CD4-positive, alpha-beta T cell treated with Interleukin-15 for 1 hour (primary cell): ENCODE measurements around the gene TOR4A.
A peak's percentile ranks its signal among the peaks of the same experiment; 100 is the strongest.

ENCODE experiments used
- DNase-seq: peaks from one replicate; pipeline ENCODE4 v3.0.0-alpha.2; 2020

Gene TOR4A

DNA sequence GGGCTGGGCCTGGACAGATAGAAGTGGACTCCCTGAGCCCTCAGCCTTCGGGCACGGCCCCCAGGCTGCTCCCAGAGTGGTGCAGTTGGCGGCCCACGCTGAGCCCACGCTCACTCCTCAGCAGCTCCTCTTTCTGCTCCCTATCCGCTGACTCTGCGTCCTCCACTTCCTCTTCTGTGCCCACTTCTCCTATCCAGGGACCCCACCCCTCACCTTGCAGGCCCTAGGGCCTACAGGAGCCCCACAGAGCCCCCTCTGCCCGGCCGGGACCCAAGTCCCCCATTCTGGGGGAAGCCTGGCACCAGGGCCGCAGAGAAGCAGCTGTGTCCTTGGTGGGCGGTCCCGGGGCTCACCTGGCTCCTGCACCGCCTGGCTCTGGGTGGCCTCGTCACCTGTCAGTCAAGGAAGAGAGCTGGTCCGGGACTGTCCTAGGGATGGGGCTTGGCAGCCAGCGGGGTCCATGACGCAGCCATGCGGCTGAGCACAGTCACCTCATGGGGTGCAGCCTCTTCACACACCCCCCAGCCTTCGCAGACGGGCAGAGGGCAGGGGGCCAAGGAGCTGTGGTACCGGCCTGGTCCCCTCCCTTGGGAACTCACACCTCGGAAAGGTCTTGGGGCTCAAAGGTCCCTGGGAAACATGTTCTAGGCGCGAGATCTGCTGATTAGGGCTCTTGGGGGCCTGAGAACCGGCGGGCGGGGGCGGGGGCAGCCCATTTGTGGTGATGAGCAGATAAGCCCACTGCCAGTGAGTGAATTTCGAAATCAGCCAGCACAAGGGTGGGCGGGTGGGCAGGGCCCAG is 29.9 kb downstream of the TOR4A start:
- peak; percentile 12 for DNase-seq

DNA sequence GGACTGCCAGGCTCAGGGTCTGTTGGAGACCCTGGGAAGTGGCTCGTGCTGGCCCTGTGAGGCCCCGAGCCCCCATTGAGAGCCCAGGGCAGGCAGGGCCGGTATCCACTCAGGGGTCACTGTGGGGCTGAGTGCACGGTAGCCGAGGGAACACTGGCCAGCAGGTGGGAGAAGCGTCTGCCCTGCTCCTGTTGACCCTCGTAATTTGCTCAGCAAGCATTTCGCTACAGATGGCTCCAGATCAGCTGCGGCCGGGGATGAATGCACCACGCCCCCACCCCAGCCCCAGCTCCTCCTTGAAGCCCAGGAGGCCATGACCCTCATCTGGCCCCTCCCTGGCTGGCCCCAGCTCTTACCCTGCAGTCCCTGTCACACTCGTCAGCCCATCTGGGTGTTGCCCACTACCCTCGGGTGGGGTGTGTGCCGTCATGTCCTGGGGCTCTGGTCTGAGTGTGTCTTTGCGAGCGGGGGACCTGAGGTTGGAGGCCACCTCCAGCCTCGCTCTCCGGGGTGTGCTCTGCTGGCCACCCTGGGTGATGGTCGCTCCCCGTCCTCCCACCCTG is 30.6 kb downstream of the TOR4A start:
- no peak for DNase-seq

DNA sequence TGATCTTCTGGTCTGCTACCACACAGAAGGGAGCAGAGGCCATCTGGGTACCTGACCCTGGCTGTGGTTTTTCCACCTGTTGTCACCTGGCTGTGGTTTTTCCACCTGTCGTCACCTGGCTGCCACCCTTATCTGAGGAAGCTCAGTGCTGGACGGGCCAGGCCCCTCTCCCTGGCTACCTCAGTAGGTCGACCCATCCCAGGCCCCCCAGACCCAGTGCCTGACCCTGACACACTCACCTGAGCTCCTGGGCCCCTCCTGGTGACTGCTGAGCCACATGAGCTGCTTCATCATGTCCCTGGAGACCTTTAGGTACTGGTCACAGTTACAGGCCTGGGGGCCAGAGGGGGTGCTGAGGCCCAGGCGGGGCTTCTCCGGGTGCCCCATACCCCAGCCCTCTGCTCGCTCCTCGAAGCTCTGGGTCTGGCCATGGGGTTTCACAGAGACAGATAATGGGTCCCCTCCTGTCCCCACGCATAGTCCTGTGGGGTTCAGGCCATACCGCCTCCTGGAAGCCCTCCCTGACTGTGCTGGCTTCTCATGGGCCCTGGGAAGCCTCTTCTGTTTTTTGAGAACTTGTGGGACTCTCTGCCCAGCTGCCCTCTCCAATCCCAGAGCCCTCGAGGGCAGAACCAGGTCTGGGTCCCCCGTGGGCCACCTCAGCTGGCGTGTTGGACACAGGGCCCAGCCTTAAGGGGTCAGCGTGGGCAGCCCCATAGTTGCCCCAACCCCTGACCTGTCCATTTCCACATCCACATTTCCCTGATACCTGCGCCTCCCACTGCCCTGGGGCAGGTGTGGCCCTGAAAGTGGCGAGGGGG is 32.1 kb downstream of the TOR4A start:
- no peak for DNase-seq

DNA sequence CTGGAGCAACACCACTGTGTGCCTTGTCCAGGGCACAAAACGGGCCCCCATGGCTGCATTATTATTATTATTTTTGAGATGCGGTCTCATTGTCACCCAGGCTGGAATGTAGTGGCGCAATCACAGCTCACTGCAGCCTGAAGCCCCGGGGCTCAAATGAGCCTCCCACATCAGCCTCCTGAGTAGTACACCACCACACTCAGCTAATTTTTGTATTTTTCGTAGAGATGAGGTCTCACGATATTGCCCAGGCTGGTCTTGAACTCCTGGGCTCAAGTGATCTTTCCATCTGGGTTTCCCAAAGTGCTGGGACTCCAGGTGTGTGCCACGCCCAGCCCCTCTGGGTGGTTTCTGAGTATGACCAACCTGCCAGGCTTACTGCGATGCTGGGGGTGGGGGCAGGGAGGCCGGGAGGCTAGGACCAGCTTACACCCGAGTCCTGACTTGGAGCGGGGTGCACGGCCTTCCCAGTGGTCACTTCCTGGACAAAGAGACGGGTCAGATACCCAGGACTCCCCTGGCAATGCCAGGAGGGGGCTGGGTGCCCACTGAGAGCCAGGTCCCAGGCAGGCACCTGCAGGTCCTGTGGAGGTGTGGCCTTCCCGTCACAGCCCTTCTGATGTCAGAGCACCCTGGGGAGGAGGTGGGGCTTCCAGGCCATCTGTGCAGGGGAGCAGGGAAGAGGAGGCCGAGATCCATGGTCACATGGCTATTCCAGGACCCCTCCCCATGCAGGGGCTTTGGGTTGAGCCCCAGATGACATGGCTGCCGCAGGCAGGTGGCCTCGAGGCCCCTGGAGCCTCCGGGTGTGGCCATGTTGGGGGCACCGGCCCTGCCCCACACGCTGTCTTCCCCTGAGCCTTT is 32.9 kb downstream of the TOR4A start:
- no peak for DNase-seq

DNA sequence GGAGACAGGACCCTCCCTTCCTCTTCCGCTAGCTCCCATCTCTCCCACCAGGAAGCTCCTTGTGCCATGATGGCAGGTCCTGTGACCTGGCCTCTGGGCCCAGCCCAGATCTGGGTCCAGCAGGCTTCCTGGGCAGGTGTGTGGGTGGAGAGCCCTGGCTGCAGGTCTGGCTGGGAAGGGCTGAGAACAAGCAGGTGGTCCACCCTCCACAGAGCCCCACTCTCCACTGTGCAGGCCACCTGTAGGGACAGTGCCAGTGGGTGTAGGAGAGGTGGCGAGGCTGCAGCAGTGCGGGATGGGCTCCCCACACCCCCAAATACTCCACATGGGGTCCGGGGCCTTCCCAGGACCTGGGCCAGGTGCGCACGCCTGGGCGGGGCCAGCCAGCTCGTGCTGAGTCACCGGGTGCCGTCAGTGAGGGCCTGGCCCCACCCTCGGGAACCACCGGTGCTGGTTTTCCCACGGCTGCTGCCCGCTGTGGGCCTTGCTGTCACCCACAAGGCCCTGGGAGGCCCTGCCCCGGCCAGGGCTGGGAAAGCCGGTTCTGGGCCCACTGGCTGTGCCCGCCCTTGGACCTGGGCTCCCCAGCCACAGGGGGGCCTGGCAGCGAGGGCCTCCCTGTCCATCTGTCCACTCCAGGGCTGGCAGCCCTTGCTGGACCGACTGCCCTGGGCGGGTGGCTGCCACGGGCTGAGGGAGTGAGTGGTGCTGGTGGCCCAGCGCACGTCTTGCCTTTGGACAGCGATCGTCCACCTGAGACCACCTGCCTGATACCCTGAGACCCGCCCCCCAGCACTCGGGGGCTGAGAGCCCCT is 33.9 kb downstream of the TOR4A start:
- DNase-seq: no peak

DNA sequence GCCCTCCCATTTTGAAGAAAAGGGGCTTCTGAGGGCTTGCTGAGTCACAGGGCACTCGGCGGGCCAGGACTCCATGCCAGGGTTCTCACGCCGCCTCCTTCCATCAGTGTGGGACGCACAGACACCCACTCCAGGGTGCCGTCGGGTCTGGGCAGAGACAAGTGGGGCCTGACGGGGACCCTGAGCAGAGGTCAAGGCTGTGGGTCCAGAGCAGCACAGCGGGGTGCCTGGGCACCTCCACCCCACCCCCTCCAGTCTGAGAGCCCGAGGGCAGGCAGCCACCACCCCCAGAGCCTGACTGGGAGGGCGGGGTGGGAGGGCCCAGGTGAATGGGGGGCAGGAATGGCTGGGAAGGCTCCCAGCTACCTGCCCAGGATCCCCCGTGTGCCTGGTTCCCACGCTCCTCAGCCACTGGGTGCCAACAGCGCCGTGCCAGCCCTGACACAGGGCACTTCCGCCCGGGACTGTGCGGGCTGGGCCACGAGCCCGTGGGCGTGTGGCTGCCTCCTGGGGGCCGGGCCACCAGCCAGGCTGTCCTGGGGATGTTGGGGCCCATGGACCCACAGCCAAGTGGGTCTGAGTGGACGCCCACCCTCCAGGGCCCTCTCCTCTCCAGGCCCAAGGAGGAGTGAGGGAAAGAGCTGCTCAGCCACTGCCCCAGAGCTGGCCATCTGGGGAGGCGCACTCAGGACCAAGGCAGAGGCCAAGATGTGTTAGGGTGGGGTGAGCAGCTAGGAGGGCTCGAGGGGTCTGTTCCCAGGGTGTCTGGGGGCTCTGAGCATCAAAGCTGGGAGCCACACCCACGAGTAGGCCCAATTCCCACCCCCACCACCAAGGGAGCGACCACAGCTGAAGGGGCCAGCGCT is 34.7 kb downstream of the TOR4A start:
- no peak for DNase-seq

DNA sequence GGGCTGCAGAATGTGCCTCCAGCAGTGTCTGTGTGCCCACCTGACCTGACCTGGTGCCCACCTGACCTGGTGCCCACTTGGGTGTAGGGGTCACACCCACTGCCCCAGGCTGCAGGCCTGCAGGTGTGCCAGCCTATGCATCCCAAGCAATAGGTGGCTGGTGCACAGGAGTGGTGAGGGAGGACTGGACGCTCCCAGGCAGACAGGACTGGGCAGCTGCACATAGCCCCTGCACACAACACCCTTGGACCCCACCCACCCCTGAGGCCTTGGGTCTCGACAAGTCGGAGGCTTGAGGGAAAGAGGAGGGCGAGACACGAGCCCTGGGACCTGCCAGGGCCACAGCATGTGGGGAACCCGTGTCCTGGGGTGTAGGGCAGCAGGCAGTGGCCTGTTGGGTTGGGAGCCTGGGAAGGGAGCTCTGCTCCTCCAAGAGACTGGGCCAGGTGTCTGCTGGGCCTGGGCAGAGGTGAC is 35.4 kb downstream of the TOR4A start:
- DNase-seq: no peak

DNA sequence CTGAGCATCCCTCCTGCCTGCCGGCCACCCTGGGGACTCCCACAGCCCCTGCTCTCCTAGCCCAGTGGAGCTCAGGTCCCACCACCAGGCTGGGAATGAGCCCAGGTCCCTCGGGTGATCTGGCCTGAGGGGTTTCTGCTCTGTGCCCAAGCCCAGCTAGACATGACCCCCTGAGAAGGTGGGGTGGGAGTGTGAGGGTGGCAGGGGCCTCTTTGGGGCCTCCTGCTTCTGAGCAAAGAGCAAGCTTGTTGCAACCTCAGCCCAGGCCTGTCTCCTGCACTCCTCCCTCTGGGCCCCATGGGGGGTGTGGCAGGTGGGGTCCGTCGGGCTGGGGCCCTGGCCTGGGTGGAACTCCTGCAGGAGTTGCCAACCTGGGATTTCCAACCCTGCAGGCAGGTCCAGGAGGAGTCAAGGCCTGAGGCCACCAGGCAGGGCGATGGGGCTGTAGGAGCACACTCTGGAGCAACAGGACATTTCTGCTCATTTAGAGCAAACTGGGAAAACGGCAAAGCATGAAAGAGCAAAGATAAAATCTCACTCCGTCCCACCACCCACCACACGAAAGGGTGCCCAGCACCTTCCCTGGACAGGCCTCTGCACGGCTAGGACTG is 35.9 kb downstream of the TOR4A start:
- no peak for DNase-seq

DNA sequence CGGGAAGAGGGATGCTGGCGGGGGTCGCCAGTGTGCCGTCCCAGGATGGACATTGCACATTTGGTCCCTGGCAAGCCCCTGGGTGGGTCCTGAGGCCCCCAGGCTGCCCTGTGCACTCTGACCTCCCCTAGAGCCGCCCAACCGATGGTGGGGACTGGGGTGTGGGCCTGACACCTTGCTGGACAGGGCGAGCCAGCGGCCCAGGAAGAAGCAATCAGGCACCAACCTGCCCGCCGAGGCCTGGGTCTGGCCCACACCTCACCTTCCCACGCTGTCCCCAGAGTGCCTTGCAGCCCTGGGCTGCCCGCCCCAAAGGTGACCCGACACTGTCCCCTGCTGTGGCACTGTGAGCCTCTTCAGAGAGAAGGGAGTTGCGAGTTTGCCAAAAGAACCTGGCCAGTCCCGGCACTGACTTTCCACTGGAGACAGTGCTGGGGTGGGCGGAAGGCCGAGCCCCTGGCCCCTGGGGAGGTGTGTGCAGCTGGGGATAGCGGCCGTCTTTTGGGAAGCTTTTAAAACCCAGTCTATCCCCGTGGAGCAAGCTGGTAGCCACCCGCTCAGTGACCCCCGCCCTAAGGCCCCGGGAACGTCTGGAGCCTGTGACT is 36.5 kb downstream of the TOR4A start:
- no peak for DNase-seq

DNA sequence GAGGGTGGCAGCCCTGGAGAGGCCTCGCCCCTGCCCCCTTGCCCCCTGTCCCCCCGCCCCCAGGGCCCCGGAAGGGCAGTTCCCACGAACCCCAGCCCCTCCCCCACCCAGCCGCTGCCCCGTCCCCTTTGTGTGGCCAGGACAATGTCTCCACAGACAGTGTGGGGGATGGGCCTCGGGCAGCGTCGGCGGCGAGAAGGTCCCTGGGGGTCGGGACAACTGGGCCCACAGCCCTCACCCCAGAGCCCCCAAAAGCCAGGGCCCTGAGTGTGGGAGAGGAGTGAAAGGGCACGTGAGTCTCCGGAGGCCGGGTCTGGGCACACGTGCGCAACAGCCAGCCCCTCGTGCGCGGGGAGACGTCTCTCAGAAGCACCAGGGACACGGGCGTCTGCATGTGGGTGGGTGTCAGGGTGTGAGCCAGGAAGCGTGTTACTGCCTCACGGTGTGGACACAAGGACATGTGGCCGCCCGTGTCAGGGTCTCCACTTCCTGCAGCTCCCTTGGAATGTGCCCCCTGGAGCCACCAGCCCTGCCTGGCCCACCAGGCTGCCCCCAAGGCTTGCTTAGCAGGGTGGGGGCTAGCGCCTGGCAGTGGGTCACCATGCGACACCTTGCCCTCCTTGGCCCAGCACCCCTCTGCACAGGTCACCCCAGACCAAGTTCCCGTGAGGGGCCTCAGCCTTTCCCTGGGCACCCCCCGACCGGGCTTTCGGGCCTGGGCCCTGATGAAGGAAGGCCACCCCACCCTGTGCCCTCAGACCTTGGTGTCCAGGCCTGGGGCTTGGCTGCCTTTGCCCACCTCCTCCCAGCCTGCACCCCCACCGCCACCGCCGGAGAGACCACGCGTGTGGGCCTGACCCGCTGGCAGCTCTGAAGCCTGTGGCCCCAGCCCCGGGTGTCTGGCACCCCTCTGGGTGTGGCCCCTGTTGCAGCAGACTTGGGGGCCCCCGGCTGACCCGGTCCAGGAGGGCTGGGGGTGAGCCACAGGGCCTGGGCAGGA is 37.3 kb downstream of the TOR4A start:
- no peak for DNase-seq

DNA sequence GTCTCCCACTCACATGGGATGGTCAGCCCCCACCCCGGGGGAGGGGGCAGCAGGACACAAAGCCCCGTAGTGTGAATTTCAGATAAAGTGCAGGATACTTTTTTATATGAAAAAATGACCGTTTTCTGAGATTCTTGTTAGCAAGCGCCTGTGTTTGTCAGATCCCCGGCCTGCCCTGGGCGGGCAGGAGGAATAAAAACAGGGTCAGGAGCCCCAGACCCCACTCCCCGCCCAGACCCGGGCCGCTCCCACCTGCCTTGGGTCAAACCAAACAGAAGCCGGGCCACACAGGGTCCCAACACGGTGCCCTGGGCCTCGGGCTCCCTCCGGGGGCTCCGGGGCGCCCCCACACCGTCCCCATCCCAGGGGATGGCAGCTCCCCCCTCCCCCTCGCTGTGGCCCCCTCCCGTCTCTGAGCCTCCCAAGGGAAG is 38.1 kb downstream of the TOR4A start:
- no peak for DNase-seq

DNA sequence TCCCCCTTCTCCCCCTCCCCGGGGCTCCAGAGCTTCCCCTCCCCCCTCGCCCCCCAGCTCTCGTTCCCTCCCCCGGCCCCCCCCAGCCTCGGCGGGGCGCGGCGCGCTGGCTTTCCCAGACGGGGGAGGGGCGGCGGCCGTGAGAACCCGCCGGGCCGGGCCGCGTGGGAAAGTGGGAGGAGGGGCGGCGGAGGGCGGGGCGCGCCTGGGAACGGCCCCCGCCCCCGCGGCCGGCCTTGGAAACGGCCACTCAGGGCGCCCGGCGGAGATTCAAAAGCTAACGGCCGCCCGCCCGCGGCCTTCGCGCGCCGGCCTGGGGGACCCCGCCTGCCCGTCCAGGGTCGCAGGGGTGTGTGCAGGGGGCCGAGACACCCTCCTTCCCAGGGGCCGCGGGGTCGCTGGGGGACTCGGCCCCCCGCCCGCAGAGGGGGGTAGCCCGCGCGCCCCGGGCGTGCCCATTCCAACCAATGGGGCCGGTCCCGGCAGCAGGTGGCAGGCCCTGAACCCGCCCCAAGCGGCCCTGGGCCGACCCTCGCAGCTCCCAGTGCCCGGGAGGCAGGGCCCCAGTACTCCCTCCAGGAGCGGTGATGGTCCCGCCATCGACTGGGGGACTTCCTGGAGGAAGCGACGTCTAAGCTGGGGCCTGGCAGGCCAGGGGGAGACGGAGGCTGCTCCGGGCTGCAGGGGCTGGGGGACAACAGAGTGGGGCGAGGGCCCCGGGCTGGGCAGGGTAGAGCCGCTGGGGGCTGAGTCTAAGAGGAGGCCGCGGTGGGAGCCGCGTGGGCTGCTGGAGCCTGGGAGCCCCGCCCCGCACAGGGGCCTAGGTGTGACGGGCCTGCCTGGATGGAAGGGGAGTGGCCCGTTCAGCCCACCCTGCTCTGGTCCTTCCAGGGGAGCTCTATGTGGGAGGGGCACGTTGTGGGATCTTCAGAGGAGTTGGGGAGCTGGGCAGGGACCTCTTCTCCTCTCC is 38.8 kb downstream of the TOR4A start:
- DNase-seq: no peak

DNA sequence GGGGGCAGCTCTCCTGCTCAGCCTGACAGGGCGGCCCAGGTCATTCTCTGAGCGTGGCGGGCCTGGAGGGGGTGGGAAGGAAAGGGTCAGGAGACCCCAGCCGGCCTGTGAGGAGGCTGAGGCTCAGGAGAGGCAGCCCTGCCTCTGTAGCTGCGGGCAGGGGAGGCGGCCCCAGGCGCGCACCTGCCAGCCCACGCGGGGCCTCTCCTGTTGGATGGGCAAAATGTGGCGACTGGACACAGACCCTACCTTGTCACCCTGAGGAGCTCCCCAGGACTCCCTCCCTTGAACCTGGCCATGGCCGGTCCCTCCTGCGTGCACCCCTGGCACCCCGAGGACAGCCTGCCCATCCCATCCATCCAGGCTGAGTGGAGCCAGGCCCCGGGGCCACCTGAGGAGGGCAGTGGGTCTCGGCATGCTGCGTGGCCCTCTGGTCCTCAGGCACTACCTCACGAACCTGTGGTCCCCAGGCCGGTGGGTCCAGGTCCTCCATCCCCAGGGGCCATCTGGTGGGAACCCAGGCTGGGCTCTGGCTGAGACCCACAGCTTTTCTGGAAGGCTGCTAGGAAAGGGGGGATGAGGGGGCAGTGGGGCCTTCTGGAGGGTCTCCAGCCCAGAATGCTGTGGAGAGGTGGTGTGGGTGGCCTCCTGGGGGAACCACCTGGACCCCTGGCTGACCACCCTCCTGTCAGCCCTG is 39.6 kb downstream of the TOR4A start:
- DNase-seq: no peak

DNA sequence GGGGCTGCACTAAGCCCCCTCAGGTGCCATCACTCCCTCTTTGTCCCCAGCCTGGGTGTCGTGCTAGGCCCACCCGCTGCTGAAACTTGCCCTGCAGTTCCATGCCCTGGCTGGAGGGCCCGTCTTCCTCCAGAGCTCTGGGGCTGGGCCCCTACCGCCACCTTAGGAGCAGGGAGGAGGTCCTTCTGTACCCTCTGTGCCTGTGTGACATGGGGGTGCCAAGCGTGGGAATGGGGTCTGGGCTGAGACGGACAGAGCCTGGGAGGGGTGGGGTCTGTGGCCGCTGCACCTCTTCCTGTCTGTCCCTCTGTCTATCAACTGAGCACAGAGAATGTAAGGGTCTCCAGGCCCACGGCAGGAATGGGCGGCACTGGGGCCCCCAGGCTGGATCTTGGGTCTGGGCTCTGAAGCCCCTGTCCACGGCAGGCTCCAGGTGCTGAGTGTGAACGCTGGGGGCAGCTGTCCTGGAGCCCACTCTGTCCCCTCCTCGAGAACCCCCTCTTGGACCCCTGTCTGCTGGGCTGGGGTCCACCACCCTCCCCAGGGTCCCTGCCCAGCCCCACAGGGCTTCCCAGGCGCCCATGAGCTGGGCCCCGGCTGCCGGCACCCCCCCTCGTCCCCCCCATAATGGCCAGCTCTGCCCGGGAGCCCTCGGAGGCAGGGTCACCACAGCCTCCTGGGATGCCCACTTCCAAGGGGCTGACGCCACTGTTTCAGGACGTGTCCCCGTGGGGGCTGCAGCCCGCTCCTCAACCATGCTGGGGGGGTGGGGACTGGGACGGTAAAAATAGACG is 40.4 kb downstream of the TOR4A start:
- DNase-seq: no peak

DNA sequence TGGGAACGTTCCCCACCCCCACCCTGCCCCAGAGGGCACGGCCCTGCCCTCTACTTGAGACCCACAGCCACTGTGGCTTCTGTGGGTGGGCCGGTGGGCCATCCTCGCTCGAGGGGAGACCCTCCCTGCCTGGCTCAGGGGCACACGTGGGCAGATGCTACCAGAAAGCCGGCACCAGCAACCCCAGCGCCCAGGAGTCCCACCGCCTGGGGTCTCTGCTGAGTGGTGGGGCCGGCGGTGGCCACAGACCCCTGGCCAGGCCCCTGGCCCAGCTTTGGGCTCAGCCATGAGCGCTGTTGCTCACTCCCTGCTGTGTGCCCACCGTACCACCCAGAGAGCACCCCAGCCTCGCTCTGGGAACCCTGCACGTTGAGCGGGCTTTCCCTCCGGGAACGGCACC is 41.1 kb downstream of the TOR4A start:
- DNase-seq: no peak
